Caco-2 (cell line): ENCODE data around the gene OR11A1. TPM values are rescaled to one million over a fixed set of nuclear protein-coding genes. Genes with fewer than 3 reads are reported as not detected.
A peak's percentile ranks its signal among the peaks of the same experiment; 100 is the strongest.

Experiments
- BruUV-seq: library from RNA; stranded (reverse); fragments of 400-500 nt; replicated peaks from 2 replicates; lab custom pipeline; 2021; lab: Mats Ljungman, UMichigan
- CTCF ChIA-PET: fragments of 300-600 bp; sonication (Branson Sonifier 250); formaldehyde crosslinking; loops from one replicate; lab custom pipeline; 2022; ENCODE audit warnings: antibody characterized with exemption; lab: Charles Lee
- POLR2A ChIA-PET: fragments of 300-600 bp; sonication (Branson Sonifier 250); formaldehyde crosslinking; loops from one replicate; lab custom pipeline; 2022; ENCODE audit warnings: antibody characterized with exemption; lab: Charles Lee
- DNase-seq, 2 experiments: peaks; one replicate each; pipeline versions ENCODE4 v3.0.0 to v3.0.0-alpha.2; 2020 to 2022
- H3K27me3 ChIP-seq: replicated peaks from 2 replicates; pipeline ENCODE4 v1.6.0; 2011; ENCODE audit warnings: low read length; ENCODE audit not compliant: control insufficient read depth, insufficient read depth
- H3K36me3 ChIP-seq: 2 replicates; pipeline ENCODE4 v1.5.1; 2011; ENCODE audit warnings: low read length; ENCODE audit not compliant: control insufficient read depth, insufficient read depth
- H3K4me1 ChIP-seq: fragments of 250-450 bp; sonication (Bioruptor Pico); 2 replicates; pipeline ENCODE4 v1.5.1; 2020; ENCODE audit warnings: mild to moderate bottlenecking
- H3K4me3 ChIP-seq: 2 replicates; pipeline ENCODE4 v1.5.1; 2011; ENCODE audit warnings: low read depth, mild to moderate bottlenecking, control low read depth, low read length
- H3K9me3 ChIP-seq: fragments of 250-450 bp; sonication (Bioruptor Pico); 2 replicates; pipeline ENCODE4 v1.5.1; 2020; ENCODE audit warnings: mild to moderate bottlenecking, moderate library complexity
- H3K27ac Mint-ChIP-seq: one replicate; pipeline ENCODE4 v1.8.0; 2022; ENCODE audit warnings: mixed read lengths; ENCODE audit not compliant: unreplicated experiment
- H3K27me3 Mint-ChIP-seq: one replicate; pipeline ENCODE4 v1.8.0; 2022; ENCODE audit warnings: mixed read lengths; ENCODE audit not compliant: insufficient read depth, unreplicated experiment
- H3K36me3 Mint-ChIP-seq: one replicate; pipeline ENCODE4 v1.8.0; 2022; ENCODE audit warnings: mild to moderate bottlenecking, mixed read lengths; ENCODE audit not compliant: insufficient read depth, unreplicated experiment
- H3K4me1 Mint-ChIP-seq: one replicate; pipeline ENCODE4 v1.8.0; 2022; ENCODE audit warnings: low read depth, mixed read lengths; ENCODE audit not compliant: unreplicated experiment
- H3K4me3 Mint-ChIP-seq: one replicate; pipeline ENCODE4 v1.8.0; 2022; ENCODE audit warnings: mild to moderate bottlenecking, moderate library complexity, mixed read lengths; ENCODE audit not compliant: unreplicated experiment
- H3K9me3 Mint-ChIP-seq: one replicate; pipeline ENCODE4 v1.8.0; 2022; ENCODE audit warnings: mixed read lengths; ENCODE audit not compliant: unreplicated experiment
- intact Hi-C: fragments of 100-400 bp; cut with micrococcal nuclease; formaldehyde crosslinking; loops from one replicate; pipeline ENCODE4 v1.10.0; 2022; ENCODE audit not compliant: unreplicated experiment
- total RNA-seq: library from RNA; stranded (reverse); gene quantifications from 2 replicates; pipeline ENCODE4 v1.2.3, GENCODE V29; 2022
- TF ChIP-seq, protein P1 (sequence below), 2 experiments: fragments of 200-600 bp in 1 of 2; IDR thresholded peaks; 1 replicate in 1 of 2; 2 replicates in 1 of 2; pipeline versions ENCODE4 v1.5.1 to v1.8.0; 2011 to 2022; ENCODE audit warnings: antibody characterized with exemption in 1 of 2, control low read depth in 1 of 2, inconsistent platforms in 1 of 2, low read depth in 1 of 2, low read length in 1 of 2, mild to moderate bottlenecking in 1 of 2, moderate library complexity in 1 of 2; ENCODE audit not compliant: insufficient read depth in 1 of 2, severe bottlenecking in 1 of 2, unreplicated experiment in 1 of 2

The OR11A1 gene
- total RNA-seq, 1 experiment from 2014 or later: not detected

DNA sequence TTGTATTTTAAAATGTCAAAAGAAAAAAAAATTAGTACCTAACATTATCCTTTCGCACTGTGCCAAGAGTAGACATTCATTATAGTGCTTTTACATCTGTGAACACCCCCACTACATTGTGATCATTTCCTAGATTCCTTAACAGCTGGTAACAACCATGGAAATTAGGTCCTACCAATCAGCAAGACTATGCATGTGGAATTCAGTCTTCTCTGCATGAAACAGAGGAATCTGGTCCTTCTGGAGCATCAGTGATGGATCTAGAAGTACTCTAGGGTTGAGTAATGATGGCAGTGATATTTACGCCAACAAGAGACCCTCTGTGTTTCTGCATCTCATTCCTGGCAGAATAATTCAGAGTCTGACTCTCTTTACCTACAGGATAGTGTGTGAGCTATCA, 32.7 kb downstream of the OR11A1 start:
- H3K36me3 Mint-ChIP-seq: no peaks in the 10 kb centered on the region
- no peak for DNase-seq
- Histone ChIP-seq H3K27me3 (no peaks in the 10 kb centered on the region), H3K4me3 (no peak overlapping the region), H3K4me1 (no peaks in the 10 kb centered on the region), H3K36me3 (no peaks in the 10 kb centered on the region), H3K9me3 (no peaks in the 10 kb centered on the region; the same call in 1 of the 2 replicates)
- intact Hi-C loops: no loop called here
- no peaks in the 10 kb centered on the region for H3K4me1 Mint-ChIP-seq
- no peaks in the 10 kb centered on the region for H3K9me3 Mint-ChIP-seq
- peaks cover 15% of the 10 kb centered on the region for H3K27me3 Mint-ChIP-seq
- POLR2A ChIA-PET: no interaction called here
- no peak overlapping the region for H3K4me3 Mint-ChIP-seq
- BruUV-seq: no TSS peak
- CTCF ChIA-PET: no interaction called here
- TF ChIP-seq, protein P1, sequence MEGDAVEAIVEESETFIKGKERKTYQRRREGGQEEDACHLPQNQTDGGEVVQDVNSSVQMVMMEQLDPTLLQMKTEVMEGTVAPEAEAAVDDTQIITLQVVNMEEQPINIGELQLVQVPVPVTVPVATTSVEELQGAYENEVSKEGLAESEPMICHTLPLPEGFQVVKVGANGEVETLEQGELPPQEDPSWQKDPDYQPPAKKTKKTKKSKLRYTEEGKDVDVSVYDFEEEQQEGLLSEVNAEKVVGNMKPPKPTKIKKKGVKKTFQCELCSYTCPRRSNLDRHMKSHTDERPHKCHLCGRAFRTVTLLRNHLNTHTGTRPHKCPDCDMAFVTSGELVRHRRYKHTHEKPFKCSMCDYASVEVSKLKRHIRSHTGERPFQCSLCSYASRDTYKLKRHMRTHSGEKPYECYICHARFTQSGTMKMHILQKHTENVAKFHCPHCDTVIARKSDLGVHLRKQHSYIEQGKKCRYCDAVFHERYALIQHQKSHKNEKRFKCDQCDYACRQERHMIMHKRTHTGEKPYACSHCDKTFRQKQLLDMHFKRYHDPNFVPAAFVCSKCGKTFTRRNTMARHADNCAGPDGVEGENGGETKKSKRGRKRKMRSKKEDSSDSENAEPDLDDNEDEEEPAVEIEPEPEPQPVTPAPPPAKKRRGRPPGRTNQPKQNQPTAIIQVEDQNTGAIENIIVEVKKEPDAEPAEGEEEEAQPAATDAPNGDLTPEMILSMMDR (IDR thresholded peaks at IDR 0.05; ENCODE audit: insufficient read depth in 1 of 2, low read depth in 1 of 2, low read length in 1 of 2, severe bottlenecking in 1 of 2, unreplicated experiment in 1 of 2): no peak
- H3K27ac Mint-ChIP-seq: no peak overlapping the region

DNA sequence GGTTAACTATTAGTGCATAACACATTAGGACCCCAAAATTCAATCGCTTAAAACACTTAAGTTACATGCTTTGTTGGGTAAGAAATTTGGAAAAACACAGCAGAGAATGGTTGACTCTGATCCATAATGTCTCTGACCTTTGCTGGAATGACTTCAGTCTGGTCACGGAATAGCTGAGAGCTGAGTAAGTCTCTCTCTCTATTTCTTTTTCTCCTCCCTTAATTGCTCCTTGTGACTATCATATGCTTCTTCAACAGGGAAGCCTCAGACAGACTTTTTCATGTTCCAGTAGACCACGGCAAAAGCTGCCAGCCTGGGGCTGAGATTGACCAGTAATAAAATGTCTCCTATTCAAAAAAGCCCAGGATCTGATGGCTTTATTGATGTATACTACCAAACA, 37.4 kb downstream of the OR11A1 start:
- no peak for DNase-seq
- Histone ChIP-seq H3K36me3 (no peaks in the 10 kb centered on the region), H3K9me3 (no peaks in the 10 kb centered on the region; the same call in 1 of the 2 replicates), H3K4me3 (no peak overlapping the region), H3K27me3 (no peaks in the 10 kb centered on the region), H3K4me1 (no peaks in the 10 kb centered on the region)
- TF ChIP-seq, protein P1 (IDR thresholded peaks at IDR 0.05; ENCODE audit: insufficient read depth in 1 of 2, low read depth in 1 of 2, low read length in 1 of 2, severe bottlenecking in 1 of 2, unreplicated experiment in 1 of 2): no peak
- Mint-ChIP-seq H3K4me1 (no peaks in the 10 kb centered on the region), H3K36me3 (no peaks in the 10 kb centered on the region), H3K4me3 (no peak overlapping the region), H3K27me3 (peaks cover 15% of the 10 kb centered on the region), H3K9me3 (no peaks in the 10 kb centered on the region), H3K27ac (no peak overlapping the region)
- ChIA-PET POLR2A (no interaction called here), CTCF (no interaction called here)
- BruUV-seq: no TSS peak
- intact Hi-C loops: no loop called here

DNA sequence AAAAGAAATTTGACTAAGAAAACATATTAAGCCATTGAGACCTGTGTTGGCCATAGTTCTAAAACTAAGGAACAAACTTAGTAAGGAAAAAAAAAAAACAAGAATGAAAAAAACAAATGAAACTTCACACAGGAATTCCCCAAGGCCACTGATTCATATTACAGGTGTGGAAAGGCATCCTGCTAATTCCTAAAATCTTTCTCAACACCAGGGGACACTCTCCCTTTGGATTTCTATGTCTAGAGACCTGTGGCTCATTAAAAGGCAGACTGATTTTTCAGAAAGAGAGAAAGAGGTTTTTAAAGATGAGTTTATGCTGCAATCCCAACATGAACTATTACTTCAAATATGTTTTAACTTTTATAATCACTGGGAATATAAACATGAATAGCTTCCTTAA, 42.3 kb downstream of the OR11A1 start, which contains the start of gene OR12D1:
TSS of gene OR12D1 (plus strand) at position 341 of the 400 bp plus-strand sequence.
- no peaks in the 10 kb centered on the region for H3K4me1 ChIP-seq
- no peaks in the 10 kb centered on the region for H3K36me3 Mint-ChIP-seq
- POLR2A ChIA-PET: no interaction called here
- no peak within 1 kb of the TSS for H3K27ac Mint-ChIP-seq
- CTCF ChIA-PET: no interaction called here
- intact Hi-C loops: loop anchor here (2.0 kb wide), 1 partner anchor 174 kb away; no protein-coding TSS in a partner anchor
- peak in 1 of 2 experiments; percentile 4 for DNase-seq
- no peak within 1 kb of the TSS for H3K4me3 ChIP-seq
- no peaks in the 10 kb centered on the region for H3K27me3 ChIP-seq
- no peaks in the 10 kb centered on the region for H3K36me3 ChIP-seq
- TF ChIP-seq, protein P1 (IDR thresholded peaks at IDR 0.05; ENCODE audit: insufficient read depth in 1 of 2, low read depth in 1 of 2, low read length in 1 of 2, severe bottlenecking in 1 of 2, unreplicated experiment in 1 of 2): peak in 1 of 2 experiments; percentile 37
- H3K4me1 Mint-ChIP-seq: no peaks in the 10 kb centered on the region
- no peaks in the 10 kb centered on the region for H3K9me3 ChIP-seq
- peaks cover 16% of the 10 kb centered on the region for H3K9me3 Mint-ChIP-seq
- H3K27me3 Mint-ChIP-seq: peaks cover 11% of the 10 kb centered on the region
- H3K4me3 Mint-ChIP-seq: no peak within 1 kb of the TSS
- BruUV-seq: no TSS peak
